Activated naive CD8-positive, alpha-beta T cell treated with anti-CD3 and anti-CD28 coated beads for 36 hours (primary cell): Measurements from ENCODE around the gene PLEKHM3. TPM values are rescaled to one million over a fixed set of nuclear protein-coding genes. Genes with fewer than 3 reads are reported as not detected.

Experiments
- DNase-seq: peaks from one replicate; pipeline ENCODE4 v3.0.0; 2021
- H3K27ac Mint-ChIP-seq: one replicate; pipeline ENCODE4 v1.8.0; 2022; ENCODE audit warnings: mild to moderate bottlenecking, moderate library complexity, mixed read lengths
- H3K27me3 Mint-ChIP-seq: one replicate; pipeline ENCODE4 v1.8.0; 2022; ENCODE audit warnings: mild to moderate bottlenecking, mixed read lengths
- H3K36me3 Mint-ChIP-seq: one replicate; pipeline ENCODE4 v1.8.0; 2021; ENCODE audit warnings: mild to moderate bottlenecking, mixed read lengths
- H3K4me1 Mint-ChIP-seq: one replicate; pipeline ENCODE4 v1.8.0; 2021; ENCODE audit warnings: mixed read lengths
- H3K4me3 Mint-ChIP-seq: one replicate; pipeline ENCODE4 v1.8.0; 2022; ENCODE audit warnings: mild to moderate bottlenecking, moderate library complexity, mixed read lengths
- H3K9me3 Mint-ChIP-seq: one replicate; pipeline ENCODE4 v1.8.0; 2022; ENCODE audit warnings: mixed read lengths
- total RNA-seq, 2 experiments: library from RNA; stranded (reverse); gene quantifications; one replicate each; pipeline ENCODE4 v1.2.3, GENCODE V29; 2021

The PLEKHM3 gene
- total RNA-seq, 2 experiments from 2014 or later: 4.5 to 4.8 TPM

DNA sequence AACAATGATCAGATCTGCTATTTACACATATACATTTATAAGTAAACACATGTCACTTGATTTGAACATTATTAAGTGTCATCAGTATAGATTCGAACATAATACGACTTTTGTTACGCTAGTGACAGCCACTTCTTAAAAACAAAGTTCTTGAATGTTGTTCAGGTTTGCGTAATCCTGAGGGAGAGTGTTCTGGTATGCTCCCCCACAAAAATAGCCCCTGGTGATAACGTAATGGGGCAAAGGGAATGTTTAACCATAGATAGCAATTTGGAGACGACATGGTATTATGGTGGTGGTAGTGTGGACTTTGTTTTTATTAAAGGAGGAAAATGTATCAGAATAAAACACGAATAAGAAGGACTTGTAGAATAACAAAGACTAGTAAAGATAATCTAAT lies 90.6 kb downstream of the PLEKHM3 start:
- Mint-ChIP-seq H3K36me3 (peaks cover 2% of the 10 kb centered on the region), H3K27me3 (no peaks in the 10 kb centered on the region), H3K4me3 (no peak overlapping the region), H3K4me1 (no peaks in the 10 kb centered on the region), H3K27ac (no peak overlapping the region), H3K9me3 (no peaks in the 10 kb centered on the region)
- no peak for DNase-seq

DNA sequence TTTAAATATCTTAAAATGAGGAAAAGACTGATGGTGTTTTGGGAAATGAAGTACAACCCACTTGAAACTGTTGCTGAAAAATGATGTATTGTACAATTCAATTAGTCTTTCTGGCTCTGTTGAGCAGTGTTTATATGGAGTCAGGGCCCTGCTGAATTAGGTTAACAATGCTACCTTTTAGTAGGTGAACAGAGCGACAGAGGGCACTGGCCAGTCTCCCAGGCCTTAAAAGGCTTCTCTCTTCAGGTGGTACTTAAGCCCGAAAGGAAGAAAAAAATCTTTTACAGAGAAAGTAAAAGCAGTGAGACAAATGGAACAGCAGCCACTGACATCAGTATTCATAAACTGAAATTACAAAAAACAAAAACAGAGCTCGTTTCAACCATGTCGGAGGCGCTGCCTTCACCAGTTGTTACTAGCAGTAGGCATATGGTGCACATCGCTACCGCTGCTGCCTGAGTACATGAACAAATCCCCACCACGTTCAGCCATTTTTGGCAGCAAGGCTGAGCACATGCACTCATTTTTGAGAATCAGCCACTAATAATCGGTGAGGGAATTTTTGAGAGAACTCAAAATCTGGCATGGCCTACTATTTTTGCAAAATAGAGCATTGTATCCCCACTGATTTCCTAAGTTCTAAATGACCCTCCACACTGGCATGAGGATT lies 91.8 kb downstream of the PLEKHM3 start:
- H3K27me3 Mint-ChIP-seq: no peaks in the 10 kb centered on the region
- no peaks in the 10 kb centered on the region for H3K9me3 Mint-ChIP-seq
- no peaks in the 10 kb centered on the region for H3K4me1 Mint-ChIP-seq
- peaks cover 2% of the 10 kb centered on the region for H3K36me3 Mint-ChIP-seq
- DNase-seq: no peak
- no peak overlapping the region for H3K27ac Mint-ChIP-seq
- H3K4me3 Mint-ChIP-seq: no peak overlapping the region

GRCh38 chr2:207932106-207932505 lies 93.2 kb downstream of the PLEKHM3 start:
- Mint-ChIP-seq H3K27me3 (no peaks in the 10 kb centered on the region), H3K36me3 (peaks cover 2% of the 10 kb centered on the region), H3K27ac (no peak overlapping the region), H3K4me3 (no peak overlapping the region), H3K9me3 (no peaks in the 10 kb centered on the region), H3K4me1 (no peaks in the 10 kb centered on the region)
- DNase-seq: no peak

DNA sequence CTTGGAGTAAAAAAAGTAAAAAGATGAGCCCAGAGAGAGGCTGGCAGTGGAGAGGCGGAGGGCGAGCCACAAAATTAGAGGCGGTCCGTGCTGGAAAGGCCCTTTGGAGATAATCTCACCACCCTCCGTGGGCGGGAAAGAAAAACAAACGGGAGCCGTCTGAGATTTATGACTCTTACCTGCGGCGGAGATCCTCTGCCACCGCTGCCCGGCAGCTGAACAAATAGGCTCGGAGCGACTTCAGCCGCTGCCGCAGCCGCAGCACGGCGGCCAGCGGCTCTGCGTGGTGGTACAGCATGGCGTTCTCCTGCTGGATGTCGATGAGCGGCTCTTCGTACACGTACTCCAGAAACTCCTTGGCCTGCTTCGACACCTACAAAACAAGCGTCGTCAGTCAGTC lies 94.6 kb downstream of the PLEKHM3 start:
- no peaks in the 10 kb centered on the region for H3K9me3 Mint-ChIP-seq
- H3K4me3 Mint-ChIP-seq: no peak overlapping the region
- no peak overlapping the region for H3K27ac Mint-ChIP-seq
- peaks cover 7% of the 10 kb centered on the region for H3K4me1 Mint-ChIP-seq
- no peaks in the 10 kb centered on the region for H3K27me3 Mint-ChIP-seq
- H3K36me3 Mint-ChIP-seq: no peaks in the 10 kb centered on the region
- no peak for DNase-seq

- H3K9me3 Mint-ChIP-seq: no peaks in the 10 kb centered on the region
- no peak overlapping the region for H3K27ac Mint-ChIP-seq
Observed at GRCh38 chr2:207929923-207930322, 95.4 kb downstream of the PLEKHM3 start.

GRCh38 chr2:207928079-207928478 lies 97.2 kb downstream of the PLEKHM3 start:
- Mint-ChIP-seq H3K4me1 (peaks cover 14% of the 10 kb centered on the region), H3K27ac (no peak overlapping the region), H3K36me3 (no peaks in the 10 kb centered on the region), H3K9me3 (no peaks in the 10 kb centered on the region), H3K4me3 (no peak overlapping the region), H3K27me3 (no peaks in the 10 kb centered on the region)
- no peak for DNase-seq

More at GRCh38 chr2:207929923-207930322, 95.4 kb downstream of the PLEKHM3 start:
- no peak overlapping the region for H3K4me3 Mint-ChIP-seq
- H3K27me3 Mint-ChIP-seq: no peaks in the 10 kb centered on the region
- H3K4me1 Mint-ChIP-seq: peaks cover 10% of the 10 kb centered on the region
- H3K36me3 Mint-ChIP-seq: no peaks in the 10 kb centered on the region
- no peak for DNase-seq

GRCh38 chr2:207926989-207927300 lies 98.4 kb downstream of the PLEKHM3 start:
- no peak for DNase-seq
- Mint-ChIP-seq H3K4me3 (no peak overlapping the region), H3K27ac (no peak overlapping the region), H3K36me3 (peaks cover 2% of the 10 kb centered on the region), H3K4me1 (peaks cover 14% of the 10 kb centered on the region), H3K27me3 (no peaks in the 10 kb centered on the region), H3K9me3 (no peaks in the 10 kb centered on the region)

DNA sequence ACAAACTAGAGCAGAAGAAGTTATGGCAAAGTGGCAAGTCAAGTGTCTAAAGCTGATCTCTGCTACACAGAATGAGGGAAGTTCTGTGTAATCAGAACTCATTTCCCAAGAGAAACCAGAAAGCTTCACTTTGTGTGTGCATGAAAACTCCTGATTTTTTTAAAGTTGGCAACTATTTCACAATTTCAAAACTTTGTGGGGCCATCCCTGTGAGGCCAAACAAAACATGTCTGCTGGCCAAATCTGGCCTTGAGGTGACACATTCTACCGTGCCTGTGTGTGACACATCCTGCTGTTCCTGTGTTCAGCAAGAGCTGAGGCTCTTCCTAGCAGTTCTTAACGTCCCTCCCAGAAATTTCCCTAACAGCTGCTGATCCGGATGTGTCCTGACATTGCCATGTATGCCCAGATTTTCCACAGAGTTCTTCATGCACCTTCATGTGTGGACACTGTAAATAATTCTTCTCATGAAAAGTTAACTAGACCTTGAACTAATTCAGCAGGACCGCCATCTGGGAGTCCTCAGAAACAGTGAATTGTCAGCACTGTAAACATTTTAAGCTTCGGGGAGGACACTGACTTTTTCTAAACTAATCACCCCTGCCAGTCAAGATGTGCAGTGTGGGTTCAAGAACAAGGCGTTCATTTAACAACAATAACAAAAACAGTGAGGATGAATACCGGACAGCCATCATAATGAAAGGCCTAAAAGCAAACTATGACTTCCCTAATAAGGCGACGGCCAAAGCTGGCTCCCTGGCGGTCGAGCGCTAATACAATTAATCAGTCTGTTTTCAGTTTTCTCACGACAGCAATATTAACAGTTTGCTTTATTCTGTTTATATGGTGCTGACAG lies 99.0 kb downstream of the PLEKHM3 start:
- Mint-ChIP-seq H3K9me3 (no peaks in the 10 kb centered on the region), H3K4me3 (no peak overlapping the region), H3K36me3 (peaks cover 2% of the 10 kb centered on the region), H3K4me1 (peaks cover 14% of the 10 kb centered on the region), H3K27ac (no peak overlapping the region), H3K27me3 (no peaks in the 10 kb centered on the region)
- DNase-seq: no peak

DNA sequence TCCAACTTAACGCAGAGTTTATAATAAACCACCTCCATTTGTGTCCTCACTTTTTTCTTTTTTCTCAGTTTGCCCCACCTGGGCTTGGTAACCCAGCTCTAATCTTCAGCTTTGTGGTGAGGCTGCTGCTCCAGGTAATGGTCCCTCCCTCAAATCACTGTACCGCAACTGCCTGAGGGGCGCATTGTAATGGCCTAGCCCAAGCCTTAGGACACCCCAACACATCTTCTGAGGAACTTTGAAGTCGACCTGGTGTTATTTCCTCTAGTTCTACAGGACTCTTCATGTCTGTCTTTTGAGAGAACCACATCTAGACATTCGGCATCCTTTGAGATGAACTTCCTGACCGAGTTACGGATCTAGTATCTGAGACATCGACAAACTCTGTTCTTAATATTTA lies 99.7 kb downstream of the PLEKHM3 start:
- no peaks in the 10 kb centered on the region for H3K9me3 Mint-ChIP-seq
- DNase-seq: no peak
- no peak overlapping the region for H3K4me3 Mint-ChIP-seq

DNA sequence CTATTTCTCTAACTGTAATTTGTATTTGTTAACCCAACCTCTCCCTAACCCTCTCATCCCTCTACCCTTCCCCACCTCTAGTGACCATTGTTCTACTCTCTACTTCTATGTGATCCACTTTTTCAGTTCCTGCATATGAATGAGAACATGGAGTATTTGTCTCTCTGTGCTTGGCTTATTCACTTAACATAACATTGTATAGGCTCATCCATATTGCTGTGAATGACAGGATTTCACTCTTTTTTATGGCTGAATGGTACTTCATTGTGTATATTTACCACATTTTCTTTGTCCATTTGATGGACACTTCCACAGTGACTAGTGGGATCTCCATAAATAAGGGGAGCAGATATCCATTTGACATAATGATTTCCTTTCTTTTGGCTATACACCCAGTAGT lies 103.7 kb downstream of the PLEKHM3 start:
- no peak for DNase-seq
- H3K4me1 Mint-ChIP-seq: peaks cover 14% of the 10 kb centered on the region
- no peak overlapping the region for H3K27ac Mint-ChIP-seq
- peaks cover 2% of the 10 kb centered on the region for H3K36me3 Mint-ChIP-seq
- H3K4me3 Mint-ChIP-seq: no peak overlapping the region
- no peaks in the 10 kb centered on the region for H3K27me3 Mint-ChIP-seq
- no peaks in the 10 kb centered on the region for H3K9me3 Mint-ChIP-seq

More for the DNA sequence above, 99.7 kb downstream of the PLEKHM3 start:
- Mint-ChIP-seq H3K36me3 (peaks cover 2% of the 10 kb centered on the region), H3K27me3 (no peaks in the 10 kb centered on the region), H3K27ac (no peak overlapping the region), H3K4me1 (peaks cover 14% of the 10 kb centered on the region)

GRCh38 chr2:207920721-207921120 lies 104.6 kb downstream of the PLEKHM3 start:
- Mint-ChIP-seq H3K4me3 (no peak overlapping the region), H3K36me3 (peaks cover 2% of the 10 kb centered on the region), H3K9me3 (no peaks in the 10 kb centered on the region), H3K4me1 (peaks cover 6% of the 10 kb centered on the region), H3K27me3 (no peaks in the 10 kb centered on the region), H3K27ac (no peak overlapping the region)
- DNase-seq: no peak

- Mint-ChIP-seq H3K4me1 (peaks cover 4% of the 10 kb centered on the region), H3K27me3 (no peaks in the 10 kb centered on the region), H3K27ac (no peak overlapping the region), H3K9me3 (no peaks in the 10 kb centered on the region), H3K4me3 (no peak overlapping the region), H3K36me3 (peaks cover 2% of the 10 kb centered on the region)
- no peak for DNase-seq
Observed at GRCh38 chr2:207920321-207920720, 105.0 kb downstream of the PLEKHM3 start.

GRCh38 chr2:207919164-207919919 lies 106.0 kb downstream of the PLEKHM3 start:
- no peak for DNase-seq
- H3K27me3 Mint-ChIP-seq: no peaks in the 10 kb centered on the region
- H3K4me3 Mint-ChIP-seq: no peak overlapping the region
- no peaks in the 10 kb centered on the region for H3K9me3 Mint-ChIP-seq
- no peaks in the 10 kb centered on the region for H3K4me1 Mint-ChIP-seq
- peaks cover 2% of the 10 kb centered on the region for H3K36me3 Mint-ChIP-seq
- H3K27ac Mint-ChIP-seq: no peak overlapping the region

- Mint-ChIP-seq H3K4me3 (no peak overlapping the region), H3K27ac (no peak overlapping the region), H3K9me3 (no peaks in the 10 kb centered on the region), H3K4me1 (no peaks in the 10 kb centered on the region), H3K36me3 (peaks cover 13% of the 10 kb centered on the region), H3K27me3 (no peaks in the 10 kb centered on the region)
- DNase-seq: no peak
Observed at GRCh38 chr2:207914716-207915115, 110.6 kb downstream of the PLEKHM3 start.

DNA sequence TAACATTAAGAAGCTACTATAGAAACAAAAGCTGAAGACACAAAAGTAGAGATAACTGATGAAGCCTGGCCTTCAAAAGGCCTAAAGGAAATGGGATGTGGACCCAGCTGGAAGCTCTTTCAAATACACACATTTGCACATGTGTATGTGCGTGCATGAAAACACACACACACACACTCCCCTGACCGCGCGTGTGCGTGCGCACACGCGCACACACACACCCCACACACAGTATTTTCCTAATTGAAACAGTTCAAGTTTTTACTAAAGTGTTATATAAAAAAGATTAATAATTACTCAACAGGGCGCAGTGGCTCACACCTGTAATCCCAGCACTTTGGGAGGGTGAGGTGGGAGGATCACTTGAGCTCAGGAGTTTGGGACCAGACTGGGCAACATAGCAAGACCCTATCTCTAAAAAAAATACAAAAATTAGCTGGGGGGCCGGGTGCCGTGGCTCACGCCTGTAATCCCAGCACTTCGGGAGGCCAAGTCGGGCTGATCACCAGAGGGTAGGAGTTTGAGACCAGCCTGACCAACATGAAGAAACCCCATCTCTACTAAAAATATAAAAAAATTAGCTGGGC lies 111.5 kb downstream of the PLEKHM3 start:
- H3K4me3 Mint-ChIP-seq: no peak overlapping the region
- peaks cover 13% of the 10 kb centered on the region for H3K36me3 Mint-ChIP-seq
- no peak overlapping the region for H3K27ac Mint-ChIP-seq
- no peaks in the 10 kb centered on the region for H3K27me3 Mint-ChIP-seq
- no peak for DNase-seq
- no peaks in the 10 kb centered on the region for H3K9me3 Mint-ChIP-seq
- H3K4me1 Mint-ChIP-seq: no peaks in the 10 kb centered on the region
